IPS-18a (cell line): ENCODE data around the gene CRK.

ENCODE experiments used
- H3K27ac ChIP-seq: one replicate; pipeline ENCODE4 v1.5.1; 2013; ENCODE audit warnings: low read length
- H3K27me3 ChIP-seq: one replicate; pipeline ENCODE4 v1.6.1; 2013; ENCODE audit warnings: mild to moderate bottlenecking, low read length; ENCODE audit not compliant: control insufficient read depth, insufficient read depth
- H3K36me3 ChIP-seq: one replicate; pipeline ENCODE4 v1.6.1; 2013; ENCODE audit warnings: low read depth, low read length; ENCODE audit not compliant: control insufficient read depth
- H3K4me1 ChIP-seq: one replicate; pipeline ENCODE4 v1.6.1; 2013; ENCODE audit warnings: low read depth, low read length; ENCODE audit not compliant: control insufficient read depth
- H3K4me3 ChIP-seq: one replicate; pipeline ENCODE4 v1.5.1; 2013; ENCODE audit warnings: low read length
- H3K9ac ChIP-seq: one replicate; pipeline ENCODE4 v1.6.1; 2013; ENCODE audit warnings: mild to moderate bottlenecking, low read length, moderate library complexity
- H3K9me3 ChIP-seq: one replicate; pipeline ENCODE4 v1.6.1; 2013; ENCODE audit warnings: low read depth, low read length; ENCODE audit not compliant: control insufficient read depth

Gene CRK

GRCh38 chr17:1471911-1472821 is 16.1 kb upstream of the CRK start:
- no peaks in the 10 kb centered on the region for H3K36me3 ChIP-seq
- H3K27ac ChIP-seq: no peak overlapping the region
- peaks cover 10% of the 10 kb centered on the region for H3K4me1 ChIP-seq
- no peak overlapping the region for H3K9ac ChIP-seq
- H3K27me3 ChIP-seq: no peaks in the 10 kb centered on the region
- H3K9me3 ChIP-seq: no peaks in the 10 kb centered on the region
- peak overlapping the region; percentile 56 for H3K4me3 ChIP-seq

GRCh38 chr17:1471490-1471889 is 15.5 kb upstream of the CRK start:
- Histone ChIP-seq H3K36me3 (peaks cover 3% of the 10 kb centered on the region), H3K27me3 (no peaks in the 10 kb centered on the region), H3K4me3 (peak overlapping the region; percentile 56), H3K27ac (no peak overlapping the region), H3K4me1 (peaks cover 10% of the 10 kb centered on the region), H3K9ac (no peak overlapping the region), H3K9me3 (no peaks in the 10 kb centered on the region)

GRCh38 chr17:1470755-1471462 is 14.9 kb upstream of the CRK start:
- Histone ChIP-seq H3K36me3 (peaks cover 3% of the 10 kb centered on the region), H3K4me1 (peaks cover 10% of the 10 kb centered on the region), H3K4me3 (no peak overlapping the region), H3K9ac (no peak overlapping the region), H3K27me3 (no peaks in the 10 kb centered on the region), H3K9me3 (no peaks in the 10 kb centered on the region), H3K27ac (no peak overlapping the region)

- Histone ChIP-seq H3K27ac (no peak overlapping the region), H3K27me3 (no peaks in the 10 kb centered on the region), H3K4me3 (no peak overlapping the region), H3K9ac (no peak overlapping the region), H3K36me3 (peaks cover 3% of the 10 kb centered on the region), H3K9me3 (no peaks in the 10 kb centered on the region), H3K4me1 (peaks cover 10% of the 10 kb centered on the region)
Measured at GRCh38 chr17:1470071-1470754, 14.2 kb upstream of the CRK start.

- H3K27ac ChIP-seq: no peak overlapping the region
- H3K27me3 ChIP-seq: no peaks in the 10 kb centered on the region
- H3K9me3 ChIP-seq: no peaks in the 10 kb centered on the region
- H3K9ac ChIP-seq: no peak overlapping the region
- H3K4me1 ChIP-seq: peaks cover 10% of the 10 kb centered on the region
- no peak overlapping the region for H3K4me3 ChIP-seq
- peaks cover 3% of the 10 kb centered on the region for H3K36me3 ChIP-seq
Measured at GRCh38 chr17:1469231-1469852, 13.3 kb upstream of the CRK start.

GRCh38 chr17:1467898-1468492 is 12.0 kb upstream of the CRK start:
- Histone ChIP-seq H3K27ac (no peak overlapping the region), H3K9ac (no peak overlapping the region), H3K4me3 (no peak overlapping the region), H3K36me3 (peaks cover 3% of the 10 kb centered on the region), H3K4me1 (peaks cover 10% of the 10 kb centered on the region), H3K9me3 (no peaks in the 10 kb centered on the region), H3K27me3 (no peaks in the 10 kb centered on the region)

GRCh38 chr17:1467258-1467657 is 11.2 kb upstream of the CRK start:
- H3K4me3 ChIP-seq: no peak overlapping the region
- H3K4me1 ChIP-seq: peaks cover 5% of the 10 kb centered on the region
- H3K27ac ChIP-seq: no peak overlapping the region
- H3K36me3 ChIP-seq: peaks cover 3% of the 10 kb centered on the region
- no peaks in the 10 kb centered on the region for H3K27me3 ChIP-seq
- no peak overlapping the region for H3K9ac ChIP-seq
- H3K9me3 ChIP-seq: no peaks in the 10 kb centered on the region

GRCh38 chr17:1464186-1464585 is 8.2 kb upstream of the CRK start:
- H3K36me3 ChIP-seq: peaks cover 3% of the 10 kb centered on the region
- peaks cover 5% of the 10 kb centered on the region for H3K4me1 ChIP-seq
- H3K27ac ChIP-seq: no peak overlapping the region
- H3K9ac ChIP-seq: no peak overlapping the region
- H3K9me3 ChIP-seq: no peaks in the 10 kb centered on the region
- no peaks in the 10 kb centered on the region for H3K27me3 ChIP-seq
- H3K4me3 ChIP-seq: no peak overlapping the region

- H3K27me3 ChIP-seq: no peaks in the 10 kb centered on the region
- no peak overlapping the region for H3K27ac ChIP-seq
- no peaks in the 10 kb centered on the region for H3K4me1 ChIP-seq
Measured at GRCh38 chr17:1462164-1463112, 6.4 kb upstream of the CRK start.

GRCh38 chr17:1461198-1461944 is 5.3 kb upstream of the CRK start:
- H3K36me3 ChIP-seq: no peaks in the 10 kb centered on the region
- no peak overlapping the region for H3K4me3 ChIP-seq
- H3K9me3 ChIP-seq: no peaks in the 10 kb centered on the region
- no peaks in the 10 kb centered on the region for H3K27me3 ChIP-seq
- no peaks in the 10 kb centered on the region for H3K4me1 ChIP-seq
- H3K9ac ChIP-seq: no peak overlapping the region
- H3K27ac ChIP-seq: no peak overlapping the region

More at GRCh38 chr17:1462164-1463112, 6.4 kb upstream of the CRK start:
- no peak overlapping the region for H3K4me3 ChIP-seq
- H3K36me3 ChIP-seq: peaks cover 3% of the 10 kb centered on the region
- no peaks in the 10 kb centered on the region for H3K9me3 ChIP-seq
- H3K9ac ChIP-seq: no peak overlapping the region
